Trophoblast cell (in vitro differentiated cells and primary cell): ENCODE data around the gene GNAI1.
A peak's percentile ranks its signal among the peaks of the same experiment; 100 is the strongest.

Source experiments
- DNase-seq, 2 donors: peaks; one replicate each; pipeline ENCODE4 v3.0.0-alpha.2; 2016
- H2AFZ ChIP-seq: 2 replicates; pipeline ENCODE4 v1.6.1; 2013; ENCODE audit warnings: low read length, moderate library complexity, mild to moderate bottlenecking; ENCODE audit not compliant: insufficient read depth, poor library complexity
- H2AK5ac ChIP-seq: 2 replicates; pipeline ENCODE4 v1.6.1; 2013; ENCODE audit warnings: mild to moderate bottlenecking, low read length
- H2BK120ac ChIP-seq: 2 replicates; pipeline ENCODE4 v1.6.1; 2013; ENCODE audit warnings: low read length, mild to moderate bottlenecking, moderate library complexity; ENCODE audit not compliant: insufficient read depth, poor library complexity
- H2BK12ac ChIP-seq: 2 replicates; pipeline ENCODE4 v1.6.1; 2013; ENCODE audit warnings: mild to moderate bottlenecking, low read length, moderate library complexity
- H2BK5ac ChIP-seq: 2 replicates; pipeline ENCODE4 v1.6.1; 2013; ENCODE audit warnings: low read length, low read depth, moderate library complexity, mild to moderate bottlenecking; ENCODE audit not compliant: poor library complexity
- H3K14ac ChIP-seq: 2 replicates; pipeline ENCODE4 v1.6.1; 2013; ENCODE audit warnings: mild to moderate bottlenecking, low read length
- H3K18ac ChIP-seq: 2 replicates; pipeline ENCODE4 v1.6.1; 2013; ENCODE audit warnings: mild to moderate bottlenecking, low read length
- H3K23ac ChIP-seq: 2 replicates; pipeline ENCODE4 v1.6.1; 2013; ENCODE audit warnings: low read length
- H3K27ac ChIP-seq: 2 replicates; pipeline ENCODE4 v1.5.1; 2013; ENCODE audit warnings: low read depth, mild to moderate bottlenecking, inconsistent platforms, low read length, moderate library complexity
- H3K27me3 ChIP-seq: 2 replicates; pipeline ENCODE4 v1.6.1; 2013; ENCODE audit warnings: inconsistent platforms, mild to moderate bottlenecking, low read length, moderate library complexity; ENCODE audit not compliant: insufficient read depth
- H3K36me3 ChIP-seq, 2 experiments: 1 replicate in 1 of 2; 2 replicates in 1 of 2; pipeline ENCODE4 v1.6.1; 2013; ENCODE audit warnings: low read length in 2 of 2, mild to moderate bottlenecking in 2 of 2, moderate library complexity in 1 of 2; ENCODE audit not compliant: insufficient read depth in 2 of 2, control insufficient read depth in 1 of 2
- H3K4ac ChIP-seq: 2 replicates; pipeline ENCODE4 v1.6.1; 2013; ENCODE audit warnings: low read depth, mild to moderate bottlenecking, low read length, moderate library complexity
- H3K4me1 ChIP-seq, 2 experiments: 1 replicate in 1 of 2; 2 replicates in 1 of 2; pipeline ENCODE4 v1.6.1; 2013; ENCODE audit warnings: low read length in 2 of 2, mild to moderate bottlenecking in 2 of 2, moderate library complexity in 1 of 2; ENCODE audit not compliant: insufficient read depth in 2 of 2, control insufficient read depth in 1 of 2
- H3K4me2 ChIP-seq: 2 replicates; pipeline ENCODE4 v1.6.1; 2013; ENCODE audit warnings: inconsistent platforms, mild to moderate bottlenecking, low read length, moderate library complexity
- H3K4me3 ChIP-seq: 2 replicates; pipeline ENCODE4 v1.5.1; 2013; ENCODE audit warnings: mild to moderate bottlenecking, low read depth, low read length, inconsistent platforms
- H3K79me1 ChIP-seq: one replicate; pipeline ENCODE4 v1.6.1; 2013; ENCODE audit warnings: low read length
- H3K79me2 ChIP-seq: 2 replicates; pipeline ENCODE4 v1.6.1; 2013; ENCODE audit warnings: low read length, mild to moderate bottlenecking; ENCODE audit not compliant: control insufficient read depth, insufficient read depth, poor library complexity
- H3K9ac ChIP-seq: 2 replicates; pipeline ENCODE4 v1.6.1; 2013; ENCODE audit warnings: mild to moderate bottlenecking, low read length
- H3K9me3 ChIP-seq: 2 replicates; pipeline ENCODE4 v1.6.1; 2013; ENCODE audit warnings: low read depth, mild to moderate bottlenecking, control low read depth, inconsistent platforms, low read length; ENCODE audit not compliant: insufficient read depth
- H4K12ac ChIP-seq: 2 replicates; pipeline ENCODE4 v1.6.1; 2013; ENCODE audit warnings: low read depth, mild to moderate bottlenecking, low read length, moderate library complexity
- H4K8ac ChIP-seq: 2 replicates; pipeline ENCODE4 v1.6.1; 2013; ENCODE audit warnings: low read depth, mild to moderate bottlenecking, low read length, moderate library complexity
- H4K91ac ChIP-seq: one replicate; pipeline ENCODE4 v1.6.1; 2013; ENCODE audit warnings: low read depth, mild to moderate bottlenecking, low read length, moderate library complexity
- WGBS: extraction: QIAGEN DNeasy Blood & Tissue Kit; methylation state at CpG from one replicate; pipeline ENCODE4 v1.1.7; 2013; ENCODE audit warnings: missing lambda C conversion rate; ENCODE audit not compliant: insufficient read length, insufficient coverage; ENCODE audit errors: extremely low coverage; 5-methylcytosine and 5-hydroxymethylcytosine counted together

GNAI1 gene

GRCh38 chr7:80240265-80241025 is 105.8 kb downstream of the GNAI1 start:
- no peak overlapping the region for H3K27ac ChIP-seq
- H3K9ac ChIP-seq: no peak overlapping the region
- peaks cover 0 to 3% of the 10 kb centered on the region in 2 experiments for H3K4me1 ChIP-seq
- H4K12ac ChIP-seq: no peak overlapping the region
- no peak overlapping the region for H2AFZ ChIP-seq
- no peaks in the 10 kb centered on the region for H3K36me3 ChIP-seq
- H4K91ac ChIP-seq: no peak overlapping the region
- no peak for DNase-seq
- WGBS: no CpG with 5 or more reads among the region's 4 CpGs
- no peaks in the 10 kb centered on the region for H3K27me3 ChIP-seq
- no peak overlapping the region for H3K23ac ChIP-seq
- no peak overlapping the region for H3K4me2 ChIP-seq
- H2AK5ac ChIP-seq: no peak overlapping the region
- H3K18ac ChIP-seq: no peak overlapping the region
- H3K14ac ChIP-seq: no peak overlapping the region
- H3K4ac ChIP-seq: no peak overlapping the region
- no peak overlapping the region for H3K4me3 ChIP-seq
- H2BK5ac ChIP-seq: no peak overlapping the region
- H2BK120ac ChIP-seq: no peak overlapping the region
- H4K8ac ChIP-seq: no peak overlapping the region
- H3K79me2 ChIP-seq: no peaks in the 10 kb centered on the region
- H3K9me3 ChIP-seq: no peaks in the 10 kb centered on the region
- no peak overlapping the region for H2BK12ac ChIP-seq
- H3K79me1 ChIP-seq: no peaks in the 10 kb centered on the region

GRCh38 chr7:80241671-80242070 is 107.0 kb downstream of the GNAI1 start:
- Histone ChIP-seq H2AFZ (no peak overlapping the region), H3K23ac (no peak overlapping the region), H3K36me3 (no peaks in the 10 kb centered on the region), H3K9me3 (no peaks in the 10 kb centered on the region), H3K79me1 (no peaks in the 10 kb centered on the region), H2BK120ac (no peak overlapping the region), H4K12ac (no peak overlapping the region), H3K27me3 (no peaks in the 10 kb centered on the region), H3K27ac (no peak overlapping the region), H4K8ac (no peak overlapping the region), H3K4me3 (no peak overlapping the region), H2BK5ac (no peak overlapping the region), H3K9ac (no peak overlapping the region), H3K4me1 (peaks cover 0 to 3% of the 10 kb centered on the region in 2 experiments), H4K91ac (no peak overlapping the region), H2BK12ac (no peak overlapping the region), H3K4ac (no peak overlapping the region), H3K14ac (no peak overlapping the region), H3K18ac (no peak overlapping the region), H3K79me2 (no peaks in the 10 kb centered on the region), H3K4me2 (no peak overlapping the region), H2AK5ac (no peak overlapping the region)
- WGBS: no CpG with 5 or more reads among the region's 1 CpG
- DNase-seq: no peak

- H2AK5ac ChIP-seq: no peak overlapping the region
Measured at GRCh38 chr7:80243425-80243824, 108.8 kb downstream of the GNAI1 start.

GRCh38 chr7:80244206-80244916 is 109.7 kb downstream of the GNAI1 start:
- no peak overlapping the region for H3K9ac ChIP-seq
- H3K4me2 ChIP-seq: no peak overlapping the region
- no peak overlapping the region for H4K91ac ChIP-seq
- no peak for DNase-seq
- no peak overlapping the region for H3K18ac ChIP-seq
- no peak overlapping the region for H2AFZ ChIP-seq
- H3K27me3 ChIP-seq: no peaks in the 10 kb centered on the region
- H4K8ac ChIP-seq: no peak overlapping the region
- no peak overlapping the region for H4K12ac ChIP-seq
- no peak overlapping the region for H2BK120ac ChIP-seq
- WGBS: no CpG with 5 or more reads among the region's 4 CpGs
- no peak overlapping the region for H3K23ac ChIP-seq
- H3K36me3 ChIP-seq: no peaks in the 10 kb centered on the region
- no peak overlapping the region for H2BK12ac ChIP-seq
- H2AK5ac ChIP-seq: no peak overlapping the region
- no peaks in the 10 kb centered on the region for H3K79me1 ChIP-seq
- no peak overlapping the region for H2BK5ac ChIP-seq
- no peak overlapping the region for H3K4me3 ChIP-seq
- H3K9me3 ChIP-seq: no peaks in the 10 kb centered on the region
- no peak overlapping the region for H3K27ac ChIP-seq
- no peak overlapping the region for H3K14ac ChIP-seq
- H3K4ac ChIP-seq: no peak overlapping the region
- peaks cover 0 to 9% of the 10 kb centered on the region in 2 experiments for H3K4me1 ChIP-seq
- no peaks in the 10 kb centered on the region for H3K79me2 ChIP-seq

More at GRCh38 chr7:80243425-80243824, 108.8 kb downstream of the GNAI1 start:
- H3K79me1 ChIP-seq: no peaks in the 10 kb centered on the region
- no peaks in the 10 kb centered on the region for H3K9me3 ChIP-seq
- no peak overlapping the region for H4K8ac ChIP-seq
- H3K4me1 ChIP-seq: peaks cover 0 to 9% of the 10 kb centered on the region in 2 experiments
- H3K4me2 ChIP-seq: no peak overlapping the region
- no CpG with 5 or more reads among the region's 4 CpGs for WGBS
- peak; percentile 56 to 79 for DNase-seq
- no peaks in the 10 kb centered on the region for H3K79me2 ChIP-seq
- H3K27ac ChIP-seq: no peak overlapping the region
- no peak overlapping the region for H2BK12ac ChIP-seq
- H4K12ac ChIP-seq: no peak overlapping the region
- no peak overlapping the region for H4K91ac ChIP-seq
- no peak overlapping the region for H3K4ac ChIP-seq
- H3K27me3 ChIP-seq: no peaks in the 10 kb centered on the region
- no peak overlapping the region for H3K9ac ChIP-seq
- H3K36me3 ChIP-seq: no peaks in the 10 kb centered on the region
- H2BK5ac ChIP-seq: no peak overlapping the region
- H3K4me3 ChIP-seq: no peak overlapping the region
- no peak overlapping the region for H2AFZ ChIP-seq
- no peak overlapping the region for H3K23ac ChIP-seq
- no peak overlapping the region for H2BK120ac ChIP-seq
- H3K14ac ChIP-seq: no peak overlapping the region
- H3K18ac ChIP-seq: no peak overlapping the region
